ENCODE data around the gene DNMBP. TPM values are rescaled to one million over a fixed set of nuclear protein-coding genes. Genes with fewer than 3 reads are reported as not detected.

The DNMBP gene
- total and polyA plus RNA-seq, 2 donors (not counting 3 experiments of a cell fraction or from before 2014, with no cell fraction given), result 32.0 to 53.4 TPM

DNA sequence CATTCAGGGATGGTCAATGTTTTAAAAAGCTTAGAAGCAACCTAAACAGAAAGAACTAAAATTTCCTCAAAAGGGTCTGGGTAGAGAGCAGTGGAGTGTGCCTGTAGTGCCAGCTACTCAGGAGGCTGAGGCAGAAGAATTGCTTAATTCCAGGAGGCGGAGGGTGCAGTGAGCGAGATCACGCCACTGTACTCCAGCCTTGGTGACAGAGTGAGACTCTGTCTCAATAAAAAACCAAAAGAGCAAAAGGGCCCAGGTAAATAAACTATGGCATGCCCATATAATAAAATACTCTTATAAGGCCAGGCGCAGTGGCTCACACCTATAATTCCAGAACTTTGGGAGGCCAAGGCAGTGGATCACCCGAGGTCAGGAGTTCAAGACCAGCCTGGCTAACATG lies 93.0 kb downstream of the DNMBP start:
- Histone ChIP-seq H3K27me3 (ENCODE audit: control insufficient read depth in 2 of 2, insufficient read depth in 2 of 2, low read length in 2 of 2) (no peaks in the 10 kb centered on the region), H3K27ac (ENCODE audit: insufficient read depth, low read depth, low read length) (no peak overlapping the region), H3K36me3 (ENCODE audit: control insufficient read depth in 2 of 2, extremely low read depth in 1 of 2, insufficient read depth in 2 of 2, low read length in 2 of 2) (peaks cover 0 to 3% of the 10 kb centered on the region in 2 experiments), H3K79me2 (ENCODE audit: control insufficient read depth, insufficient read depth, low read length) (peaks cover 87% of the 10 kb centered on the region), H2AFZ (ENCODE audit: low read depth, low read length) (no peak overlapping the region), H3K9me3 (replicated peaks; ENCODE audit: control insufficient read depth, insufficient read depth, low read length) (no peaks in the 10 kb centered on the region), H3K4me3 (replicated peaks in 1 of 3; ENCODE audit: insufficient read depth in 1 of 3, low read depth in 1 of 3, low read length in 3 of 3) (no peak overlapping the region), H3K9me1 (replicated peaks; ENCODE audit: control insufficient read depth, extremely low read depth, insufficient read depth, low read length) (no peaks in the 10 kb centered on the region), H4K20me1 (replicated peaks; ENCODE audit: control insufficient read depth, extremely low read depth, insufficient read depth, low read length) (no peaks in the 10 kb centered on the region), H3K4me2 (ENCODE audit: insufficient read depth, low read length) (no peak overlapping the region), H3K4me1 (ENCODE audit: control insufficient read depth, extremely low read depth, insufficient read depth, low read length) (peaks cover 57% of the 10 kb centered on the region), H3K9ac (replicated peaks; ENCODE audit: extremely low read depth, insufficient read depth, low read length) (no peak overlapping the region)
- FAIRE-seq (no peak), DNase-seq (ENCODE audit: low read depth, low spot score) (no peak)
- POLR2A ChIA-PET, result no interaction called here
- CTCF ChIA-PET, result interaction anchor here (1.6 kb wide), 1 partner anchor 93 kb away, joined by 5 read pairs; the partner anchor contains the start of gene DNMBP
- intact Hi-C loops (cut with micrococcal nuclease) (no loop called here), dilution Hi-C loops (cut with MboI; ENCODE audit: extremely low pct_ligation_motif_present, low sequenced_read_pairs) (no loop called here)
- TF ChIP-seq JUN (IDR thresholded peaks at IDR 0.05; ENCODE audit: borderline replicate concordance, insufficient read depth, insufficient read length, low read depth) (no peak), FOS (IDR thresholded peaks at IDR 0.05; ENCODE audit: borderline replicate concordance, insufficient read depth, low read length) (no peak), GATA2 (IDR thresholded peaks at IDR 0.05; ENCODE audit: insufficient read depth, insufficient read length, low read depth, low read length) (no peak)
- no TSS peak for BruUV-seq (replicated peaks)

DNA sequence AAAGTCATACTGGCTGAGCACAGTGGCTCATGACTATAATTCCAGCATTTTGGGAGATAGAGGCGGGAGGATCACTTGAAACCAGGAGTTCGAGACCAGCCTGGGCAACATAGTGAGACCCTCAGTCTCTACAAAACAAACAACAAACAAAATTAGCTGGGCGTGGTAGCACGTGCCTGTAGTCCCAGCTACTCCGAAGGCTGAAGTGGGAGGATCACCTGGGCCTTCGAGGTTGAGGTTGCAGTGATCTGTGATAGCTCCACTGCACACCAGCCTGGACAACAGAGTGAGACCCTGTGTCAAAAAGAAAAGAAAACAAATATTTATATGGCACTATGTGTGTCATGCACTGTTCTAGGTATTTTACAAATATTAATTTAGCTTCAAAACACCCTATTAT lies 94.3 kb downstream of the DNMBP start:
- no peaks in the 10 kb centered on the region for H3K36me3 ChIP-seq (ENCODE audit: control insufficient read depth in 2 of 2, extremely low read depth in 1 of 2, insufficient read depth in 2 of 2, low read length in 2 of 2)
- BruUV-seq (replicated peaks), result no TSS peak
- H3K4me1 ChIP-seq (ENCODE audit: control insufficient read depth, extremely low read depth, insufficient read depth, low read length), result peaks cover 44% of the 10 kb centered on the region
- no peaks in the 10 kb centered on the region for H4K20me1 ChIP-seq (replicated peaks; ENCODE audit: control insufficient read depth, extremely low read depth, insufficient read depth, low read length)
- H3K79me2 ChIP-seq (ENCODE audit: control insufficient read depth, insufficient read depth, low read length), result peaks cover 92% of the 10 kb centered on the region
- no peak overlapping the region for H3K9ac ChIP-seq (replicated peaks; ENCODE audit: extremely low read depth, insufficient read depth, low read length)
- intact Hi-C loops (cut with micrococcal nuclease) (no loop called here), dilution Hi-C loops (cut with MboI; ENCODE audit: extremely low pct_ligation_motif_present, low sequenced_read_pairs) (no loop called here)
- H3K4me3 ChIP-seq (replicated peaks in 1 of 3; ENCODE audit: insufficient read depth in 1 of 3, low read depth in 1 of 3, low read length in 3 of 3), result no peak overlapping the region
- no peak overlapping the region for H2AFZ ChIP-seq (ENCODE audit: low read depth, low read length)
- no peak overlapping the region for H3K4me2 ChIP-seq (ENCODE audit: insufficient read depth, low read length)
- CTCF ChIA-PET, result interaction anchor here (1.0 to 1.6 kb wide), 4 partner anchors 9 to 94 kb away, joined by 3 to 7 read pairs (median 4); partner anchors contain the start of gene DNMBP
- no peaks in the 10 kb centered on the region for H3K9me3 ChIP-seq (replicated peaks; ENCODE audit: control insufficient read depth, insufficient read depth, low read length)
- TF ChIP-seq POLR2AphosphoS5 (IDR thresholded peaks at IDR 0.05; ENCODE audit: insufficient read depth, low read depth, low read length) (no peak), GATA2 (IDR thresholded peaks at IDR 0.05; ENCODE audit: insufficient read depth, insufficient read length, low read depth, low read length) (no peak), FOS (IDR thresholded peaks at IDR 0.05; ENCODE audit: borderline replicate concordance, insufficient read depth, low read length) (no peak), POLR2A (IDR thresholded peaks at IDR 0.05; ENCODE audit: low read depth, low read length) (no peak), JUN (IDR thresholded peaks at IDR 0.05; ENCODE audit: borderline replicate concordance, insufficient read depth, insufficient read length, low read depth) (no peak), EZH2 (IDR thresholded peaks at IDR 0.05; ENCODE audit: borderline replicate concordance, low read depth, low read length, severe bottlenecking) (no peak), MYC (IDR thresholded peaks at IDR 0.05; ENCODE audit: low read depth, low read length) (no peak), MAX (IDR thresholded peaks at IDR 0.05; ENCODE audit: insufficient read depth, insufficient read length) (no peak), CTCF (IDR thresholded peaks at IDR 0.05; ENCODE audit: extremely low read depth in 1 of 2, insufficient read depth in 1 of 2, low read depth in 1 of 2, low read length in 2 of 2) (no peak)
- DNase-seq (ENCODE audit: low read depth, low spot score) (no peak), FAIRE-seq (no peak)
- no peak overlapping the region for H3K27ac ChIP-seq (ENCODE audit: insufficient read depth, low read depth, low read length)
- H3K9me1 ChIP-seq (replicated peaks; ENCODE audit: control insufficient read depth, extremely low read depth, insufficient read depth, low read length), result no peaks in the 10 kb centered on the region
- no peaks in the 10 kb centered on the region for H3K27me3 ChIP-seq (ENCODE audit: control insufficient read depth in 2 of 2, insufficient read depth in 2 of 2, low read length in 2 of 2)
- POLR2A ChIA-PET, result no interaction called here

Measured in endothelial cell of umbilical vein (primary cell).